Sigmoid colon (tissue), 7 donors: ENCODE measurements around the gene MARF1. TPM values are rescaled to one million over a fixed set of nuclear protein-coding genes. Genes with fewer than 3 reads are reported as not detected.
A peak's percentile ranks its signal among the peaks of the same experiment; 100 is the strongest.

Experiments used
- DNase-seq: peaks from one replicate; pipeline ENCODE4 v3.0.0-alpha.2; 2019
- H3K27ac ChIP-seq, 4 donors: fragments of 200-600 bp; sonication (generic); one replicate each; pipeline ENCODE4 v1.5.1; 2016 to 2019; ENCODE audit warnings: mild to moderate bottlenecking in 1 of 4
- H3K27me3 ChIP-seq, 3 donors: fragments of 200-600 bp; sonication (generic); one replicate each; pipeline ENCODE4 v1.5.1; 2019; ENCODE audit warnings: mild to moderate bottlenecking in 1 of 3
- H3K36me3 ChIP-seq, 4 donors: fragments of 200-600 bp; sonication (generic); one replicate each; pipeline ENCODE4 v1.5.1; 2016 to 2019
- H3K4me1 ChIP-seq, 4 donors: fragments of 200-600 bp; sonication (generic); one replicate each; pipeline ENCODE4 v1.5.1; 2017 to 2019
- H3K4me3 ChIP-seq, 4 donors: fragments of 200-600 bp; sonication (generic); one replicate each; pipeline ENCODE4 v1.5.1; 2017 to 2019; ENCODE audit warnings: mild to moderate bottlenecking in 2 of 4, moderate library complexity in 1 of 4
- H3K9me3 ChIP-seq, 4 donors: fragments of 200-600 bp in 3 of 4; sonication (generic) in 3 of 4; one replicate each; pipeline versions ENCODE4 v1.5.1 to v1.6.1; 2013 to 2019
- EP300 ChIP-seq, 4 donors: sonication (generic); formaldehyde crosslinking; IDR thresholded peaks; one replicate each; pipeline ENCODE4 v1.6.1; 2017; ENCODE audit warnings: antibody characterized with exemption in 4 of 4
- POLR2A ChIP-seq, 2 donors: fragments of 450-650 bp; IDR thresholded peaks; one replicate each; pipeline ENCODE4 v1.6.1; 2016; ENCODE audit warnings: antibody characterized with exemption in 2 of 2, mild to moderate bottlenecking in 2 of 2, moderate library complexity in 2 of 2
- POLR2AphosphoS5 ChIP-seq, 4 donors: sonication (generic); formaldehyde crosslinking; IDR thresholded peaks; one replicate each; pipeline ENCODE4 v1.6.1; 2017; ENCODE audit warnings: antibody characterized with exemption in 4 of 4
- WGBS, 2 donors: extraction: QIAGEN DNeasy Blood & Tissue Kit; methylation state at CpG; one replicate each; pipeline ENCODE4 v1.1.7; 2013; 5-methylcytosine and 5-hydroxymethylcytosine counted together
- intact Hi-C: fragments of 100-400 bp; cut with DNase I; formaldehyde crosslinking; loops from one replicate; pipeline ENCODE4 v1.15.1; 2023
- polyA plus RNA-seq, 3 donors: library from polyadenylated mRNA; stranded (reverse); fragments of 200-250 nt; gene quantifications; one replicate each; pipeline ENCODE4 v1.2.3, GENCODE V29; 2013
- total RNA-seq, 4 donors: library from RNA; depleted of rRNA; stranded (reverse); fragments of >200 nt; gene quantifications; one replicate each; pipeline ENCODE4 v1.1.0, GENCODE V29; 2016
- TF ChIP-seq, protein P1 (sequence below), 4 experiments: fragments of 450-650 bp in 3 of 4; fragments of 200-600 bp in 1 of 4; IDR thresholded peaks; one replicate each; pipeline ENCODE4 v1.5.1; 2016 to 2019; ENCODE audit warnings: antibody characterized with exemption in 4 of 4, mild to moderate bottlenecking in 3 of 4, moderate library complexity in 2 of 4
- donor health status: healthy with polysubstance abuse.
- donor health status: Bipolar disorder and iron deficiency.
- donor health status: healthy.

The MARF1 gene
- total and polyA plus RNA-seq, 7 donors, result 13.8 to 76.7 (median 43.8) TPM

DNA sequence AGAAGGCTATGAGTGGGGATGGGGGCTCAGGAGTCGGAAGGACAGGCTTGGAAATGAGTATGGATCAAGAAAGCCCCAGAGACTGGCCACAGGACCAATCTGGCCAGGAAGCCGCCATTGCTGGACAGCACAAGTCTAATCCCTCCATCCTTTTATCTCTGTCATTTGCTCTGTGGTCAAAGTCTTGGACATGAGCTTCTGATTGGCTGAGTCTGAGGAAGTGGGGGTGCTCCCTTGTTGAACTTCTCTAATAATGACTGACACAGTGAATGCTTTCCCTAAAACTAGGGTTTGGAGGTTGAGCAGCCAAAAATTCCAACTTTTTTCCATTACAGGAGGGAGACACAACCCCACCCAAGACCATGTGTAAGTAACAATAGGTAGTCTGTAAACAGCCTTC lies 97.4 kb downstream of the MARF1 start:
- TF ChIP-seq EP300 (IDR thresholded peaks at IDR 0.05) (no peak), POLR2A (IDR thresholded peaks at IDR 0.05) (no peak), POLR2AphosphoS5 (IDR thresholded peaks at IDR 0.05) (no peak)
- TF ChIP-seq, protein P1, sequence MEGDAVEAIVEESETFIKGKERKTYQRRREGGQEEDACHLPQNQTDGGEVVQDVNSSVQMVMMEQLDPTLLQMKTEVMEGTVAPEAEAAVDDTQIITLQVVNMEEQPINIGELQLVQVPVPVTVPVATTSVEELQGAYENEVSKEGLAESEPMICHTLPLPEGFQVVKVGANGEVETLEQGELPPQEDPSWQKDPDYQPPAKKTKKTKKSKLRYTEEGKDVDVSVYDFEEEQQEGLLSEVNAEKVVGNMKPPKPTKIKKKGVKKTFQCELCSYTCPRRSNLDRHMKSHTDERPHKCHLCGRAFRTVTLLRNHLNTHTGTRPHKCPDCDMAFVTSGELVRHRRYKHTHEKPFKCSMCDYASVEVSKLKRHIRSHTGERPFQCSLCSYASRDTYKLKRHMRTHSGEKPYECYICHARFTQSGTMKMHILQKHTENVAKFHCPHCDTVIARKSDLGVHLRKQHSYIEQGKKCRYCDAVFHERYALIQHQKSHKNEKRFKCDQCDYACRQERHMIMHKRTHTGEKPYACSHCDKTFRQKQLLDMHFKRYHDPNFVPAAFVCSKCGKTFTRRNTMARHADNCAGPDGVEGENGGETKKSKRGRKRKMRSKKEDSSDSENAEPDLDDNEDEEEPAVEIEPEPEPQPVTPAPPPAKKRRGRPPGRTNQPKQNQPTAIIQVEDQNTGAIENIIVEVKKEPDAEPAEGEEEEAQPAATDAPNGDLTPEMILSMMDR (IDR thresholded peaks at IDR 0.05), result no peak
- H3K27me3 ChIP-seq, result no peaks in the 10 kb centered on the region
- H3K4me3 ChIP-seq, result no peak overlapping the region
- intact Hi-C loops, result no loop called here
- H3K4me1 ChIP-seq, result peaks cover 0 to 18% (median 12%) of the 10 kb centered on the region in 4 donors
- peaks cover 0 to 4% (median 1%) of the 10 kb centered on the region in 4 donors for H3K9me3 ChIP-seq
- H3K27ac ChIP-seq, result no peak overlapping the region
- no peaks in the 10 kb centered on the region for H3K36me3 ChIP-seq
- DNase-seq, result no peak
- WGBS, 2 donors, result 91% methylated on average over 2 of the region's 2 CpGs

DNA sequence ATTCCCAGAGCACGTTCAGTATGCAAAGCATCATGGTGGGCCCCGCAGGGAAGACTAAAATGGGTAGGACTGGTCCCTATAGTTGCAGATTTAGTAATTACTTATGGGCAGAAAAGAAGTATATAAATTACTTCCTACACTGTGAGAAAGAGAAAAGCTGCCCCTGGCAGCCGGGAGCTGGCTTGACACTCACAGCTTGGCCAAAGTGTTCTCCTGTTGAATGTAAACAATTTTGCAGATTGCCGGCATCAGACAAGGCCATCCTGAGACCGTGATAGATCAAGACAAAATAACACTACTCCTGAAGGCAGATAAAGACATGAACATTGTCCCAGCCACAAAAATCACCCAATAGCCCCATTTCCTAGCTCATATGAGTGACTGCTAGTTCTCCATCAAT lies 98.5 kb downstream of the MARF1 start:
- Histone ChIP-seq H3K9me3 (peaks cover 0 to 4% (median 1%) of the 10 kb centered on the region in 4 donors), H3K27ac (peak overlapping the region in 3 of 4 donors; percentile 32 to 51 (median 48)), H3K36me3 (no peaks in the 10 kb centered on the region), H3K4me1 (peaks cover 0 to 15% (median 12%) of the 10 kb centered on the region in 4 donors), H3K27me3 (no peaks in the 10 kb centered on the region), H3K4me3 (no peak overlapping the region)
- DNase-seq, result no peak
- 78 to 89% methylated on average over 5 of the region's 5 CpGs for WGBS, 2 donors
- TF ChIP-seq EP300 (IDR thresholded peaks at IDR 0.05) (no peak), POLR2AphosphoS5 (IDR thresholded peaks at IDR 0.05) (no peak), POLR2A (IDR thresholded peaks at IDR 0.05) (no peak)
- TF ChIP-seq, protein P1 (IDR thresholded peaks at IDR 0.05), result no peak
- intact Hi-C loops, result no loop called here

Other genes starting within 250 kb of the MARF1 start
- 10 to 100 TPM in 3 of 4 donors, 1 to 10 TPM in 1; 8.9 to 13.9 (median 11.3) TPM for gene MPV17L, start 247.4 kb downstream of the MARF1 start, total RNA-seq
- 1 to 10 TPM; 1.8 to 3.7 (median 3.0) TPM for gene MPV17L, start 247.4 kb downstream of the MARF1 start, polyA plus RNA-seq
- gene BMERB1, start 208.6 kb downstream of the MARF1 start, total RNA-seq, result 100 to 1,000 TPM in 1 of 4 donors, 10 to 100 TPM in 3; 63.4 to 112 (median 86.3) TPM
- gene BMERB1, start 208.6 kb downstream of the MARF1 start, polyA plus RNA-seq, result 10 to 100 TPM in 2 of 3 donors, 1 to 10 TPM in 1; 3.7 to 26.4 (median 12.6) TPM
- 10 to 100 TPM; 27.1 to 86.1 (median 35.3) TPM for gene NDE1, start 7.1 kb upstream of the MARF1 start, total RNA-seq
- 10 to 100 TPM; 11.3 to 29.3 (median 13.8) TPM for gene NDE1, start 7.1 kb upstream of the MARF1 start, polyA plus RNA-seq
- gene MYH11, start 213.9 kb upstream of the MARF1 start, total RNA-seq, result over 10,000 TPM in 1 of 4 donors, 1,000 to 10,000 TPM in 3; 4,282 to 11,818 (median 7,071) TPM
- 100 to 1,000 TPM in 1 of 3 donors, 10 to 100 TPM in 1, 1 to 10 TPM in 1; 5.1 to 262 (median 31.8) TPM for gene MYH11, start 213.9 kb upstream of the MARF1 start, polyA plus RNA-seq
- 10 to 100 TPM; 29.5 to 44.2 (median 34.7) TPM for gene CEP20, start 245.4 kb upstream of the MARF1 start, total RNA-seq
- gene CEP20, start 245.4 kb upstream of the MARF1 start, polyA plus RNA-seq, result 10 to 100 TPM; 23.9 to 34.9 (median 30.6) TPM